ENCODE results near the gene GPR45. TPM values are rescaled to one million over a fixed set of nuclear protein-coding genes. Genes with fewer than 3 reads are reported as not detected.

GPR45 gene
- total RNA-seq, 1 donor from 2014 or later = not detected

DNA sequence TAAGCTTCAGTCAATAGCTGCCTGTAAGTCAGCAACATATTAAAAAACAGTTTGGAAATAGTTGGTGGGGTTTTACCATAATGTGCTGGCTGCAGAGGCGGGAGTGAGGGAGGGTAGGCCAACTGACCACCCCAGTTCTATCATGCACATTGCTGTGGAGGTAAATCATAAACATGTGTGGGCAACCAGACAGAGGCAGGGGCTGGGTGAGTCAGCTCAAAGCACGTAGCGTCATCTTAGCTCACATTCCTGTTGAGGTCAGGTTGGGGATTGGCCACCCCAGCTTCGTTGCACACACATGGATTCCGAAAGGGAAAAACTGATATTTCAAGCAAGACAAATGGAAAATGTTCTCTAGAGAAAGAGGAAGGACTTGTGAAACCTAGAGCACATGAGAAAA is 19.5 kb downstream of the GPR45 start:
- TF ChIP-seq, protein P1, sequence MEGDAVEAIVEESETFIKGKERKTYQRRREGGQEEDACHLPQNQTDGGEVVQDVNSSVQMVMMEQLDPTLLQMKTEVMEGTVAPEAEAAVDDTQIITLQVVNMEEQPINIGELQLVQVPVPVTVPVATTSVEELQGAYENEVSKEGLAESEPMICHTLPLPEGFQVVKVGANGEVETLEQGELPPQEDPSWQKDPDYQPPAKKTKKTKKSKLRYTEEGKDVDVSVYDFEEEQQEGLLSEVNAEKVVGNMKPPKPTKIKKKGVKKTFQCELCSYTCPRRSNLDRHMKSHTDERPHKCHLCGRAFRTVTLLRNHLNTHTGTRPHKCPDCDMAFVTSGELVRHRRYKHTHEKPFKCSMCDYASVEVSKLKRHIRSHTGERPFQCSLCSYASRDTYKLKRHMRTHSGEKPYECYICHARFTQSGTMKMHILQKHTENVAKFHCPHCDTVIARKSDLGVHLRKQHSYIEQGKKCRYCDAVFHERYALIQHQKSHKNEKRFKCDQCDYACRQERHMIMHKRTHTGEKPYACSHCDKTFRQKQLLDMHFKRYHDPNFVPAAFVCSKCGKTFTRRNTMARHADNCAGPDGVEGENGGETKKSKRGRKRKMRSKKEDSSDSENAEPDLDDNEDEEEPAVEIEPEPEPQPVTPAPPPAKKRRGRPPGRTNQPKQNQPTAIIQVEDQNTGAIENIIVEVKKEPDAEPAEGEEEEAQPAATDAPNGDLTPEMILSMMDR (IDR thresholded peaks at IDR 0.05; ENCODE audit: borderline replicate concordance) = no peak
- no peak for DNase-seq
- Histone ChIP-seq H3K27me3 (ENCODE audit: low read depth) (no peaks in the 10 kb centered on the region), H3K4me1 (no peaks in the 10 kb centered on the region), H3K27ac (replicated peaks) (no peak overlapping the region), H3K4me3 (no peak overlapping the region), H3K36me3 (peaks cover 30% of the 10 kb centered on the region), H3K9me3 (replicated peaks) (no peaks in the 10 kb centered on the region)
- intact Hi-C loops (cut with micrococcal nuclease) = no loop called here

DNA sequence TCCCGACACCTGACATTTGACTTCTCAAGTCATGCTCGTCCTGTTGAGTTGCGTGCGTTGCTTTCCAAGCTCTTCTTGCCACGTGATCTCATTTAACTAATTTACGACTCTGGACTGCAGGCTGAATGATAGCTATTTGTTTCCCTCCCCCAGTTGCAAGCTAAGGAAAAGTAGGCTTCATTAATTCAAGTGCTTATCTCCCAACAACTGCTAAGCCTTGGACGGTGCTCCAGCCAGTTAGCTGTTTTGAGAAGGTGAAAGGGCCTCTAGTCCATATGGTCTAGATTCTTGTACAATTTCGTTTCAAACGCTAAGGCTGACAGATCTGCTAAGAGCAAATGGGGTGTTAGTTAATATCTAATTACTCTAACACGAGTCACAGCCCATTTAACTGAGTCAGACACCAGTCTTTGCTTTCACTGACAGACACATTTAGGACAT is 21.1 kb downstream of the GPR45 start:
- no peak overlapping the region for H3K4me3 ChIP-seq
- no peaks in the 10 kb centered on the region for H3K4me1 ChIP-seq
- no peaks in the 10 kb centered on the region for H3K27me3 ChIP-seq (ENCODE audit: low read depth)
- intact Hi-C loops (cut with micrococcal nuclease) = no loop called here
- no peaks in the 10 kb centered on the region for H3K9me3 ChIP-seq (replicated peaks)
- TF ChIP-seq, protein P1 (IDR thresholded peaks at IDR 0.05; ENCODE audit: borderline replicate concordance) = no peak
- H3K36me3 ChIP-seq = peaks cover 46% of the 10 kb centered on the region
- H3K27ac ChIP-seq (replicated peaks) = no peak overlapping the region
- no peak for DNase-seq

DNA sequence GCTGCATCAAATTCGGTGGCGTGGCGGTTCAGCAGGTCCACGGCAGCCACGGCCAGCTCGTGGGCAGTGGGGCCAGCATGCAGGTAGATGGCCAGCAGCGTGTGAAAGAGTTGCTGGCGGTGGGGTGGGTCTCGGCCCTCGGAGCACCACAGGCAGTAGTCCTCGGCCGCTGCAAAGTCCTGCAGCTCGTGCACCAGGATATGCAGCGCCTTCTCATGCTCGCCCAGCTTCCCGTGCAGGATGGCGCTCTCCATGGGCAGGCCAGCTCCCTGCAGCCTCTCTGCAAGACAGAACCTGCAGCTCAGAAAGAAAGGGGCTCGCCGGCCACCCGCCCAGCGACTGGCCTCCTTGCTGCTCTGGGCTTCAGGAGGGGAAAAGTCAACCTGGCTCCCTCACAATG is 27.9 kb downstream of the GPR45 start:
- H3K4me1 ChIP-seq = no peaks in the 10 kb centered on the region
- H3K4me3 ChIP-seq = no peak overlapping the region
- intact Hi-C loops (cut with micrococcal nuclease) = no loop called here
- H3K9me3 ChIP-seq (replicated peaks) = no peaks in the 10 kb centered on the region
- peaks cover 96% of the 10 kb centered on the region for H3K36me3 ChIP-seq
- no peak for DNase-seq
- no peaks in the 10 kb centered on the region for H3K27me3 ChIP-seq (ENCODE audit: low read depth)
- no peak overlapping the region for H3K27ac ChIP-seq (replicated peaks)
- TF ChIP-seq, protein P1 (IDR thresholded peaks at IDR 0.05; ENCODE audit: borderline replicate concordance) = no peak

DNA sequence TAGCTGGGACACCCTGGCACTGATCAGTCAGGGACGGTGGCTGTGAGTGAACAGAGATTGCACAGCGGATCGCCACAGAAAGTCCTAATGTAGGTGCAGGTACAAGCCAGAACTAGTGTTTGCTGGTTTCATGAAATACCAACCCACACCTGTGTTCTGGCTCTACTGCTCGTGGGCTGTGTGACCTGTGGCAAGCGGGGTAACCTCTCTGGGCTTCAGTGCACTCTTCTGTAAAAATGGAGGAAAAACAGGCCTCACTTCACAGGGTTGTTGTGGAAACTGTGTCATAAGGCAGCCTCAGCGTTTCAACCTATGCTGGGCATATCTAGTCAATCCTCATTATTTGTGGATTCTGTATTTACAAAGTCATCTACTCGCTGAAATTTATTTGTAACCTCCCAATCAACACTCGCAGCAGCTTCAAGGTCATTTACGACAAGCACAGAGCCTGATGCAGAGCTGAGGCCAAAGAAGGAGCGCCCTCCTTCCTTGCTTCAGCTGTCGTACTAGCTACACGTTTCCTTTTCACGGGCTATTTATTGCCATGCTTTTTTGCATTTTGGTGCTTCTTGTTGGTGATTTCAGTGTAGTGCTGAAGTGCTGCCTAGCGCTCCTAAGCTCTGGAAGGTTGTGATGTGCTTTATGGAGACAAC is 30.0 kb downstream of the GPR45 start:
- DNase-seq = no peak
- Histone ChIP-seq H3K36me3 (peaks cover 98% of the 10 kb centered on the region), H3K27me3 (ENCODE audit: low read depth) (no peaks in the 10 kb centered on the region), H3K27ac (replicated peaks) (no peak overlapping the region), H3K4me1 (no peaks in the 10 kb centered on the region), H3K9me3 (replicated peaks) (no peaks in the 10 kb centered on the region), H3K4me3 (no peak overlapping the region)
- intact Hi-C loops (cut with micrococcal nuclease) = no loop called here
- TF ChIP-seq, protein P1 (IDR thresholded peaks at IDR 0.05; ENCODE audit: borderline replicate concordance) = no peak

DNA sequence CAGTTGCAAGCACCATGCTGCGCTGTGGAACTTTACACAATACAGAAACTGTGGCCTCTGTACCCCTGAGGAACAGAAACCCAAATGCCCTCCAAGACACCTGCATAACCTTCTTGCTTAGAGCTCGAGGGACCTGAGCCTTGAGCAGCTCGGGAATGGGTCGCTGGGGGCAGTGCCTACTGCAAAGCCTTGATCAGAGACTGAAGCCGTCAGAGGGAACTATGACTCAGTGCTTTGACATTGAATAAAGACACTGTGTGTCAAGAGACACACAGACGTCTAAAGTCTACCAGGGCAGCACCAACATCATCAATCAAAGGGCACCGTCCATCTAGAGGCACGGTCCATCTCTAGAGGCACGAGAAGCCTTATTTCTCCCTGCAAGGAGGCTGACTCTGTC is 30.6 kb downstream of the GPR45 start:
- H3K9me3 ChIP-seq (replicated peaks) = no peaks in the 10 kb centered on the region
- no peak overlapping the region for H3K4me3 ChIP-seq
- no peak overlapping the region for H3K27ac ChIP-seq (replicated peaks)
- intact Hi-C loops (cut with micrococcal nuclease) = no loop called here
- DNase-seq = no peak
- peaks cover 98% of the 10 kb centered on the region for H3K36me3 ChIP-seq
- H3K4me1 ChIP-seq = no peaks in the 10 kb centered on the region
- no peaks in the 10 kb centered on the region for H3K27me3 ChIP-seq (ENCODE audit: low read depth)
- TF ChIP-seq, protein P1 (IDR thresholded peaks at IDR 0.05; ENCODE audit: borderline replicate concordance) = no peak

Measured in left ventricle myocardium inferior (tissue), 1 donor.